ENCODE results near the gene MVP.
"Not testable (repeated sequence)": the region's sequence is repeated elsewhere in the genome, so short reads cannot be mapped to it uniquely, and the experiment has no call there.

The MVP gene

DNA sequence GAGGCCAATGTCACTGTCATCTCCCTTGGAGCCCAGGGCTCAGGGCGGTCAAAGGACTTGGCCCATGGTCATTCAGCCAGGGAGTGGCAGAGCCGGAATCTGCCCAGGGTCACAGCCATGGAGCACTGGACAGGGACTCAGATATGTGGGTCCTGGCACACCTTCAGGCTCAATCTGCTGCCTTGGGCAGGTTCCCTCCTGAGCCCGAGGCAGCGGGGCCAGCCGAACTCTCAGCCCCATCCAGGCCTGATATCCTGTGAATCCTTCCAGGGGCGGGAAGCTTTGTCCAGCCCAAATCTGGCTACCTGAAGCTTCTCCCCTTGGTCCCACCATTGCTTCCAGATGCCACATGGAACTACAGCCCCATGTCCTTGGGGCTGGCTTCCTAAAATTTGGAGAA lies 54.9 kb downstream of the MVP start:
- no peak overlapping the region for H3K4me3 ChIP-seq (ENCODE audit: low read length)
- no peak for TF ChIP-seq ZNF274 (IDR thresholded peaks at IDR 0.05; ENCODE audit: low read depth, low read length)

GRCh38 chr16:29876217-29876593 lies 55.9 kb downstream of the MVP start:
- no peak for TF ChIP-seq ZNF274 (IDR thresholded peaks at IDR 0.05; ENCODE audit: low read depth, low read length)
- H3K4me3 ChIP-seq (ENCODE audit: low read length), result no peak overlapping the region

- no peak for TF ChIP-seq ZNF274 (IDR thresholded peaks at IDR 0.05; ENCODE audit: low read depth, low read length)
- no peak overlapping the region for H3K4me3 ChIP-seq (ENCODE audit: low read length)
Measured at GRCh38 chr16:29876594-29877249, 56.5 kb downstream of the MVP start.

GRCh38 chr16:29877266-29877961 lies 57.2 kb downstream of the MVP start:
- no peak overlapping the region for H3K4me3 ChIP-seq (ENCODE audit: low read length)
- TF ChIP-seq ZNF274 (IDR thresholded peaks at IDR 0.05; ENCODE audit: low read depth, low read length), result no peak

DNA sequence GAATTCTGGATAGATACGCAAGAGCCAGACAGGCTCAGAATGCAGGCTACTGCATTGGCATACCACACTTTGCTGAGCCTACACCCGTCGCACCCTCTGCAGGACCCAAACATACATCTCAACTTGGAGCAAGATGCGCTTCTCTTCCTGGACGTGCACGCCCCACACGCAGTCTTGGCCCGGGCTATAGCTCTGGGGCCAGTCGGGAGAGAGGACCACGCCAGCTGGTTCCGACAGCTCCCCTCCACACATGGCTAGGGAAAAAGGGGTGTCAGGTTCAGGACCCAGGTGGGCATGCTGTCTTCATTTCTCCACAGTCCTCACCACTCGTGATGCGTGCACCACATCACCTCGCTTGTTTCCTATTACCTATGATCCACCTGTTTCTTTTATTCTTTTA lies 57.9 kb downstream of the MVP start:
- H3K4me3 ChIP-seq (ENCODE audit: low read length), result no peak overlapping the region
- TF ChIP-seq ZNF274 (IDR thresholded peaks at IDR 0.05; ENCODE audit: low read depth, low read length), result no peak

DNA sequence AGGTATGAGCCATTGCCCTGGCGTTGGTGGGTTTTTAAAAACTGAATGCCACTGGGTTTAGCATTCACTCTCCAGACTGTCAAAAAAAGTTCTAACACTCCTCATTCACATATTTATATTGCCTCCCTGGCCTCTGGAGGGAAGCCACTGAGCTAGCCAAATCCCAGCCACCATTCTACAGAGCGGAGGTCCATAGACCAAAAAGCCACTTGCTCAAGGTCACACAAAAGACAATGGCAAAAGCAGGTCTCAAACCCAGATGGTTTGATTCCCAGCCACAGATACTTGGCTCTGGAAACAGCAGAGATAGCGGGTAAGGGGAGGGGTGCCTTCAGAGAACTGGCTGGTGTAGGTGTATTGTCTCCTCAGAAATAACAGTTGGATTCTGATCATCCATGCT lies 60.8 kb downstream of the MVP start:
- TF ChIP-seq ZNF274 (IDR thresholded peaks at IDR 0.05; ENCODE audit: low read depth, low read length), result no peak
- H3K4me3 ChIP-seq (ENCODE audit: low read length), result no peak overlapping the region

DNA sequence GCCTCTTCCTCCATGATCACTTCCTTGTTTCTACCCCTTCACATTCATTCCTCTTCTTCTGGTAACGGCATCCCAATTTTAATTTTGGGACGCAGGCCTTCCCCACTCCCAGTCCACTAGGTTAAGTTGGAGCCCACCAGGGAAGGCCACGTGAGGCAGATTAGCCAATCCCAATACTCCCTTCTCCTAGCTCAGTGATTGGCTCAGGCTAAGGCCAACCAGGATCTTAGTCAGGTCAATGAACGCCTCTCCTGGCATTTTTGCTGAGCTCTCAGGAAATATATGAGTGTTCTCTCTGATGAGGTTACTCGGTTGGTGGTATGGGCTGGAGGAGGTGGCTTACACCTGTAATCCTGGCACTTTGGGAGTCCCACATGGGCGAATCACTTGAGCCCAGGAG lies 63.7 kb downstream of the MVP start:
- no peak overlapping the region for H3K4me3 ChIP-seq (ENCODE audit: low read length)
- no peak for TF ChIP-seq ZNF274 (IDR thresholded peaks at IDR 0.05; ENCODE audit: low read depth, low read length)

GRCh38 chr16:29889372-29889771 lies 69.1 kb downstream of the MVP start:
- H3K4me3 ChIP-seq (ENCODE audit: low read length), result not testable (repeated sequence)

GRCh38 chr16:29891525-29892457 lies 71.5 kb downstream of the MVP start:
- no peak overlapping the region for H3K4me3 ChIP-seq (ENCODE audit: low read length)
- TF ChIP-seq ZNF274 (IDR thresholded peaks at IDR 0.05; ENCODE audit: low read depth, low read length), result no peak

GRCh38 chr16:29892458-29892813 lies 72.2 kb downstream of the MVP start:
- no peak overlapping the region for H3K4me3 ChIP-seq (ENCODE audit: low read length)
- no peak for TF ChIP-seq ZNF274 (IDR thresholded peaks at IDR 0.05; ENCODE audit: low read depth, low read length)

DNA sequence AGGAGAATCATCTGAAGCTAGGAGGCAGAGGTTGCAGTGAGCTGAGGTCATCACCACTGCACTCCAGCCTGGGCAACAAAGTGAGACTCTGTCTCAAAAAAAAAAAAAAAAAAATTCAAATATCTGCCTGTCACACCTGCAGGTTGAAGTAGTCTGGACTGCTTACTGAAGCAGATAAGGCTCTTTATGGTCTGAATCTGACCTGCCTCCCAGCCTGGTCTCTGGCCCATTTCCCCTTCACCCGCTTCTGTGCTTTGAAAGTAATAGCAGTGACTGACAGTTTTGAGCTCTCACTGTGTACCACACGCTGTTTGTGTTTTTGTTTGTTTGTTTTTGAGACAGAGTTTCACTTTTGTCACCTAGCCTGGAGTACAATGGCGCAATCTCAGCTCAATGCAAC lies 73.3 kb downstream of the MVP start:
- no peak for TF ChIP-seq ZNF274 (IDR thresholded peaks at IDR 0.05; ENCODE audit: low read depth, low read length)
- H3K4me3 ChIP-seq (ENCODE audit: low read length), result no peak overlapping the region

DNA sequence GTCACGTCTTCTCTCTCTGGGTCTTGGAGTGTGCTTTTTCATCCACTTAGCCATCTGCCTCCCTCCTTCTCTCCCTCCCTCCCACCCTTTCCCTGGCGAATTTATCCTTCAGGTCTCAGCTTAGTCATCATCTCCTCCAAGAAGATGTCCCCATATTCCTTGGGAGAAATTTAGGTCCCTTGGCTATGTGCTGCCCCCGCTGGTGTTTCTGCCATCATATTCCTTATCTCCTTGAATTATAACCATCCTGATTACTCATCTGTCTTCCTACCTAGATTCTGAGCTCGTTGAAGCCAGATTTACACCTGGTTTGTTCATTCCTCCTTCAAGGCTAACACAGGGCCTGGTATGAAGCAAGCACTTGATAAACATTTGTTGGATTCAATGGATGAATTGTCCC lies 74.1 kb downstream of the MVP start:
- no peak for TF ChIP-seq ZNF274 (IDR thresholded peaks at IDR 0.05; ENCODE audit: low read depth, low read length)
- no peak overlapping the region for H3K4me3 ChIP-seq (ENCODE audit: low read length)

- H3K4me3 ChIP-seq (ENCODE audit: low read length), result no peak overlapping the region
- TF ChIP-seq ZNF274 (IDR thresholded peaks at IDR 0.05; ENCODE audit: low read depth, low read length), result no peak
Measured at GRCh38 chr16:29896841-29897240, 76.6 kb downstream of the MVP start.

DNA sequence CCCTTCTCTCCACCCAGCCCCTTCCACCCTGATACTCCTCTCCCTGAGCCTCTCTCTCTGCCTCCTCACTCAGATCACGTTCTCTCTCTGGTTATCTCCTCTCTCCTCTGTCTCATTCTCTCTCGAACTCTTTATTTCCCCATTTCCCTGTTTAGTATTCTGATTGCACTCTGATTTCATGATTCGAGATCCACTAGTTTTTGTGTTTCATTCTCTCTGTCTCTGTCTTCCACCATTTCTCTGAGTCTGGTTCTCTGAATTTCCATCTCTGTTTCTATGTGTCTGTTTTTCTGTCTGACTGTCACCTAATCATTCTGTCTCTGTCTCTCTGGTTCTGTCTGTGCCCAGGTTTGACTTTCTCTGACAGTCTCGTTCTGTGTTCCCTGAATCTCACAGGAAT lies 77.1 kb downstream of the MVP start:
- no peak overlapping the region for H3K4me3 ChIP-seq (ENCODE audit: low read length)
- TF ChIP-seq ZNF274 (IDR thresholded peaks at IDR 0.05; ENCODE audit: low read depth, low read length), result no peak
